ENCODE data around the gene USH1G.

The USH1G gene

DNA sequence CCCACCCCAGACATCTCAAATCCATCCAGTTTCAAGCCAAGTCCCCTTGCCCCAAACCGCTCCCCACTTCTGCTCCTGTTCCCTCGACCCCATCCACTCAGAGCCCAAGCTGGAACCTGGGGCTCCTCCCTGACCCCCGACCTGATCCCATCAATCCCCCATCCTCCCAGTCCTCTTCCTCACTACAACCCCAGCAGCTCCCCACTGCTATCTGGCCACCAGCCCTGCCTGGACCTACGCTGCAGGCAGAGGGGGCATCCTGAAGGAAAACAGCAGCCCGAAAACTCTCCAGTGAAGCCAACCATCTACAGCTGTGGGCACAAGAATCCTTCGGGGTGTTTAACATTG is 54.2 kb downstream of the USH1G start:
- no peak for DNase-seq (ENCODE audit: low read depth)
- TF ChIP-seq, protein P1, sequence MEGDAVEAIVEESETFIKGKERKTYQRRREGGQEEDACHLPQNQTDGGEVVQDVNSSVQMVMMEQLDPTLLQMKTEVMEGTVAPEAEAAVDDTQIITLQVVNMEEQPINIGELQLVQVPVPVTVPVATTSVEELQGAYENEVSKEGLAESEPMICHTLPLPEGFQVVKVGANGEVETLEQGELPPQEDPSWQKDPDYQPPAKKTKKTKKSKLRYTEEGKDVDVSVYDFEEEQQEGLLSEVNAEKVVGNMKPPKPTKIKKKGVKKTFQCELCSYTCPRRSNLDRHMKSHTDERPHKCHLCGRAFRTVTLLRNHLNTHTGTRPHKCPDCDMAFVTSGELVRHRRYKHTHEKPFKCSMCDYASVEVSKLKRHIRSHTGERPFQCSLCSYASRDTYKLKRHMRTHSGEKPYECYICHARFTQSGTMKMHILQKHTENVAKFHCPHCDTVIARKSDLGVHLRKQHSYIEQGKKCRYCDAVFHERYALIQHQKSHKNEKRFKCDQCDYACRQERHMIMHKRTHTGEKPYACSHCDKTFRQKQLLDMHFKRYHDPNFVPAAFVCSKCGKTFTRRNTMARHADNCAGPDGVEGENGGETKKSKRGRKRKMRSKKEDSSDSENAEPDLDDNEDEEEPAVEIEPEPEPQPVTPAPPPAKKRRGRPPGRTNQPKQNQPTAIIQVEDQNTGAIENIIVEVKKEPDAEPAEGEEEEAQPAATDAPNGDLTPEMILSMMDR (conservative IDR thresholded peaks at IDR 0.05; ENCODE audit: control insufficient read depth, insufficient read depth, low read depth, low read length) = no peak
- H3K4me3 ChIP-seq (ENCODE audit: control insufficient read depth, low read depth, low read length) = no peak overlapping the region

DNA sequence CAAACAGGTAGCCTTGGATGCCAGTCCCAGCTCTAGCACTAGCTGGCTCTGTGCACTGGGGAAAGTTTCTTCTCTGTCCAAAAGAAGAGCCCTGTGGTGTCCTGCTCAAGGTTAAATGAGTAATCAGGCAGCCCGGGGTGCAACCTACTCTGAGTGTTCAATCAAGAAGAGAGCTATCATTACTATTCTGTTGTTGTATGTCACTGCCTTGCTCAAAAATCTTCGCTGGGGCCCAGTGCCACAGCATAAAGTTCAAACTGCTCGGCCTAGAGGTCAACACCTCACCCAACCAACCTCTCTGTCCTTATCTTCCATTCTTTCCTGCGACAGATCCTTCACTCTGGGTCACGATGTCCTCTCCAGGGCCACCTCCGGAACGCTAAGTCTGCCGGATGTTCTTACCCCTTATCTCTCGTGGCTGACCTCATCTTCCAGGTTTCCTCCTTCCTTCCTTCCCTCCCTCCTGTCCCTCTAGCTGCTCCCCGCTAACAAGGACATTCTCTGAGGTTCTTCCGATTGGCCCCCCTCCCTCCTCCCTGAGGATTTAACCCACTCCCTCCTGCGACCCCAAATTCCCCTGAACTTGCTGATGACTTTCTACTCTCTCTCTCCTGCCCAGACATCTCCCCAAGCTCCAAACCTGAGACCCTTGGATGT is 54.7 kb downstream of the USH1G start:
- DNase-seq (ENCODE audit: low read depth) = no peak
- TF ChIP-seq, protein P1 (conservative IDR thresholded peaks at IDR 0.05; ENCODE audit: control insufficient read depth, insufficient read depth, low read depth, low read length) = no peak
- H3K4me3 ChIP-seq (ENCODE audit: control insufficient read depth, low read depth, low read length) = no peak overlapping the region

DNA sequence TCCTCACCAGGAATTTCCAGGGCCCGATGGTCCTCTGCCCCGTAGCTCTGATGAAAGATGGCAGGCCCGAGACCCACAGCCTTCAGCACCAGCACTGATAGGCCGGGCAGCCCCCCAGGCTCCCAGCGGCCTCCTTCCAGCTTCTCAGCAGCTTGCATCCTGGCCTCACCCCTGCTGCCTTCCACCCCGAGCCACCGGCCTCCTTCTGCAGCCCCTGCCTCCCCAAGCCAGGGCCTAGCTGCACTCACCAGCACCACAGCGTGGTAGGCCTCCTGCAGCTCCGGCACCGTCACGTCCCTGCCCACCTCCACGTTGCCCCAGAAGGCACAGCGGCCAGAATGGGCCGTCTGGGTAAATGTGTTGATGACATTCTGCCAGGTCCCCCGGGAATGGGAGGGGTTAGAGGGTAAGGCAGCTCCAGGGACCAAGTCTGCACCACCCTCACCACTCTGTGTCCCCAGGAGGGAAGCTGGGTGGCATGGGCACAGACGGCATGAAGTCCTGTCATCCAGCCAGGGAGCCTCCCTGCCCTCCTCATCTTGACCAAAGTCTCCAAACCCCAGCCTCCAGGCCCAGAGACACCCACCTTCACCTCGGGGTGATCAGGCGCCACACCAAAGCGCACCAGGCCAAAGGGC is 56.7 kb downstream of the USH1G start:
- TF ChIP-seq, protein P1 (conservative IDR thresholded peaks at IDR 0.05; ENCODE audit: control insufficient read depth, insufficient read depth, low read depth, low read length) = no peak
- no peak overlapping the region for H3K4me3 ChIP-seq (ENCODE audit: control insufficient read depth, low read depth, low read length)

More for the DNA sequence above, 56.7 kb downstream of the USH1G start:
- no peak for DNase-seq (ENCODE audit: low read depth)

Data from fibroblast of mammary gland (primary cell).